Activated naive CD8-positive, alpha-beta T cell treated with anti-CD3 and anti-CD28 coated beads, Interleukin-2, amount 50 U/mL, for 24 hours (primary cell): ENCODE results near the gene DNAJC28.

ENCODE experiments used
- ATAC-seq: fragments of 150-1000 bp; cut with Tn5 transposase; one replicate; pipeline ENCODE4 v1.10.0; 2021
- DNase-seq: peaks from one replicate; pipeline ENCODE4 v3.0.0; 2021
- H3K27ac Mint-ChIP-seq: one replicate; pipeline ENCODE4 v1.8.0; 2021; ENCODE audit warnings: mild to moderate bottlenecking, mixed read lengths
- H3K27me3 Mint-ChIP-seq: one replicate; pipeline ENCODE4 v1.8.0; 2021; ENCODE audit warnings: mixed read lengths
- H3K36me3 Mint-ChIP-seq: one replicate; pipeline ENCODE4 v1.8.0; 2021; ENCODE audit warnings: low read depth, mixed read lengths
- H3K4me1 Mint-ChIP-seq: one replicate; pipeline ENCODE4 v1.8.0; 2021; ENCODE audit warnings: mixed read lengths
- H3K4me3 Mint-ChIP-seq: one replicate; pipeline ENCODE4 v1.8.0; 2021; ENCODE audit warnings: mild to moderate bottlenecking, moderate library complexity, mixed read lengths
- H3K9me3 Mint-ChIP-seq: one replicate; pipeline ENCODE4 v1.8.0; 2021; ENCODE audit warnings: mixed read lengths

The DNAJC28 gene

DNA sequence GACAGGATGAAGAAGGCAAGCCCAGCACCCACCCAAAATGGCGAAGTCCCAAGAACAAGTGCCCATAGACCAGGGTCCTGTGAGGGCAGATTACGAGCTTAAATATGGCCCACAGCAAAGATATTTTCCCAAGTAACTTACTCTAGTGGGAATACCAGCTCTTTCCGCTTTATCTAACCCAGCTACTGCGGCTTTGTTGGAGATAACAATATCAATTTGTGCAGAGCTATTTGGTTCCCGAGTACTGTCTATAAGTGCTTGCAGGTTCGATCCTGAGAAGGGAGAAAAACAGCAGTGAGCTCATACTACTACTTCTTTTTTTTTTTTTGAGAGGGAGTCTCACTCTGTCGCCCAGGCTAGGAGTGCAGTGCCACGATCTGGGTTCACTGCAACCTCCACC, 14.3 kb upstream of the DNAJC28 start:
- no peak for ATAC-seq
- no peak overlapping the region for H3K4me3 Mint-ChIP-seq
- H3K27ac Mint-ChIP-seq, result no peak overlapping the region
- no peaks in the 10 kb centered on the region for H3K4me1 Mint-ChIP-seq
- peaks cover 58% of the 10 kb centered on the region for H3K36me3 Mint-ChIP-seq
- H3K27me3 Mint-ChIP-seq, result no peaks in the 10 kb centered on the region
- no peak for DNase-seq
- H3K9me3 Mint-ChIP-seq, result no peaks in the 10 kb centered on the region

DNA sequence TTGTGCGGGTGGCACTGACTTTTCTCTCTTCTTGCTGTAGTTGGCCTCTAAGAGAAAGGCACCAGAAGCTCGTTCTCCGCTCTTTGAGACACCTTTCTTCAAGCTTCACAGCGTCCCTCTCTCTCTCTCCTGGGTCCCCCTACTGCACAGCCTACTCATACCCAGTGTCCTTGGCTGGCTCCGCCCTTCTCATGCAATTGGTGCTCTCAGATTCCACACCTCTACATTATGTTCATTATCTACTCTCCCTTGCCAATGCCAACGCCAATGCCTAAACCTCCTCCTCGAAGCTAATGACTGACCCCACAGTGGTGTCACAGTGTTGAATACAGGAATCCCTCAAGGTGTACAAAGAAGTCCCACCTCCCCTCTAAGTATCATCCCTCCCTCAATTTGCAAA, 4.8 kb upstream of the DNAJC28 start:
- ATAC-seq (no peak), DNase-seq (no peak)
- no peaks in the 10 kb centered on the region for H3K9me3 Mint-ChIP-seq
- no peak overlapping the region for H3K27ac Mint-ChIP-seq
- H3K27me3 Mint-ChIP-seq, result no peaks in the 10 kb centered on the region
- no peaks in the 10 kb centered on the region for H3K36me3 Mint-ChIP-seq
- H3K4me1 Mint-ChIP-seq, result peaks cover 5% of the 10 kb centered on the region
- H3K4me3 Mint-ChIP-seq, result no peak overlapping the region

DNA sequence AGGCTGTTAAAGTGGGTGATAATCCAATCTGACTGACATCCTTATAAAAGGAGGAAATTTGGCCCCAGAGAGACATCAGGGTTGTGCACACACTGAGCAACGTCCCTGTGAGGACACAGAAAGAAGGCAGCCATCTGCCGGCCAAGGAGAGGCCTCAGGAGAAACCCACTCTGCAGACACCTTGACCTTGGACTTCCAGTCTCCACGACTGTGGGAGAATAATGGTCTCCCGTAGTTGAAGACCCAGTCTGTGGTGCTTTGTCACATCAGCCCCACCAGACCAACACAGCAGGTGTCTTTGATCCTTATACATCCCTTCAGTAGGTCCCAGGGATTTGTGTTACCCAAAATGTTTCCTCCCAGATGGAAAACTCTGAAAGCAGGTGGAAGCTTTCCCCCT, 4.2 kb upstream of the DNAJC28 start:
- H3K4me3 Mint-ChIP-seq, result no peak overlapping the region
- peaks cover 9% of the 10 kb centered on the region for H3K4me1 Mint-ChIP-seq
- peaks cover 1% of the 10 kb centered on the region for H3K27me3 Mint-ChIP-seq
- ATAC-seq, result no peak
- DNase-seq, result no peak
- H3K27ac Mint-ChIP-seq, result no peak overlapping the region
- H3K36me3 Mint-ChIP-seq, result no peaks in the 10 kb centered on the region
- no peaks in the 10 kb centered on the region for H3K9me3 Mint-ChIP-seq

DNA sequence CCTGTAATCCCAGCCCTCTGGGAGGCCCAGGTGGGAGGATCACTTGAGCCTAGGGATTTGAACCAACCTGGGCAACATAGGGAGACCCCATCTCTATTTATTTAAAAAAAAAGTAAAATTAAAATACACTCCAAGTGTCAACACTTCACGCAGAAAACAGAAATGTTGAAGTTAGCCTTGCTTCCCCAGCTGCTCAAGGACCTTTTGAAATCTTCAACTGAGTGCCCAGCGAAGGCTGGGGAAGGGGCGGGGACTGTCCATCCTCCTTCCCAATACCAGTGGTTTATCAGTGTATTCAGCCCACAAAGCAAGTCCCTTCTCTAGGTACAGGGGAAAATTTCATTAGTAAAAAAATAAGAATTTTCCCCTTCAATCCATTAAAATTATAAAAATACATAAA, 2.2 kb upstream of the DNAJC28 start:
- ATAC-seq (no peak), DNase-seq (no peak)
- H3K27ac Mint-ChIP-seq, result no peak overlapping the region
- H3K36me3 Mint-ChIP-seq, result no peaks in the 10 kb centered on the region
- H3K27me3 Mint-ChIP-seq, result peaks cover 1% of the 10 kb centered on the region
- peaks cover 10% of the 10 kb centered on the region for H3K4me1 Mint-ChIP-seq
- no peak overlapping the region for H3K4me3 Mint-ChIP-seq
- H3K9me3 Mint-ChIP-seq, result no peaks in the 10 kb centered on the region

DNA sequence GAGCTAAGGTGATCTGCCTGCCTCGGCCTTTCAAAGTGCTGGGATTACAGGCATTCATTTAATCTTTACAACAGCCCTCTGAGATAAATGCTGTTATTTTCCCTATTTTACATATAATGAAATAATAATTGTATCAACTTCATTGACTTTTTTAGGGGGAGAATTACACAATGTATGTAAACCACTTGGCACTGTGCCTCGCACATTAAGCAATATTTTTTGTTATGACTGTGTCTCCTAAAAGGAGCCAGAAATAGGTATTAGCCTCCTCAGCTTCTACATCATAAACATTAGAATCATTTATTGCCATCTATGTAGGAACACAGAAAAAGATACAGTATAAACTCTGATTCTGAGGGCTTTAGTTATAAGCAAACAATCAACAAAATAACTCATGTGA, 1.1 kb upstream of the DNAJC28 start:
- Mint-ChIP-seq H3K27ac (peak overlapping the region; percentile 14), H3K27me3 (peaks cover 1% of the 10 kb centered on the region), H3K9me3 (no peaks in the 10 kb centered on the region), H3K4me3 (peak overlapping the region; percentile 50), H3K36me3 (no peaks in the 10 kb centered on the region), H3K4me1 (peaks cover 10% of the 10 kb centered on the region)
- no peak for DNase-seq
- ATAC-seq, result no peak

DNA sequence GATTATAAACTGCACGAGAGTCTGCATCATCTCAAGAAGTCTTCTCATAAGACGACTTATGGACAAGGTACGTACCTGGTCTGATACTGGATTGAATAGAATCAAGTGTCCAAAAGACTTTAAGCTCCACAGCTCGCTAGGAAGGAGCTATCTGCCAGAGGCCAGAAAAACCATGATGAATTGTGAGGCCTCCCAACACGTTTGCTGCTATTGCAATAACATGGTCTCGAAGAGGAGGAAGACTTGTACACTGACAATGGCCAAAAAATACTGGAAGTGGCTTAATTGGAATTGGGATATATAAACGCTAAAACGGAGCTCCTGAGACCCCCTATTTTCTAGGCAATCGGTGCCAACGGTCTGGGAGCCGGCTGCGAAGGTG, 534 bp downstream of the DNAJC28 start:
- H3K4me3 Mint-ChIP-seq, result peak overlapping the region; percentile 87
- peaks cover 1% of the 10 kb centered on the region for H3K27me3 Mint-ChIP-seq
- ATAC-seq, result no peak
- no peak for DNase-seq
- no peaks in the 10 kb centered on the region for H3K9me3 Mint-ChIP-seq
- H3K36me3 Mint-ChIP-seq, result no peaks in the 10 kb centered on the region
- peak overlapping the region; percentile 79 for H3K27ac Mint-ChIP-seq
- peaks cover 10% of the 10 kb centered on the region for H3K4me1 Mint-ChIP-seq

DNA sequence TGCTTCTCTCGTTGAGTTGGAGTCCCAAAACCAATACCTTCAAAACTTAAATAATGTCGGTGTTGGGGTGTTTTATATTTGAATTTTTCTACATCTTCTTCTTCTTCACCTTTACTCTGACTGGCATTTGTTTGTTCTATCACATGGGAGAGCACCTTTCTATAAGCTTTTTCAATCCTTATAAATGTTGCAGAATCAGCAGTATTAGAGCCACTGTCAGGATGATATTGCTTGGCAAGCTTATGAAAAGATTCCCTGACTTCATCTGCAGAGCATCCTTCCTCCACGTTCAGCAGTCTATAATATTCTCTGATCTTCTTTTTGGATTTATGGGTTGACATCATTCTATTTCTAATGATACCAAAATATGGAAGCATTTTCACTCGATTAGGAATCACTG, 2.6 kb downstream of the DNAJC28 start:
- H3K27ac Mint-ChIP-seq, result no peak overlapping the region
- no peaks in the 10 kb centered on the region for H3K9me3 Mint-ChIP-seq
- H3K36me3 Mint-ChIP-seq, result no peaks in the 10 kb centered on the region
- peaks cover 1% of the 10 kb centered on the region for H3K27me3 Mint-ChIP-seq
- peaks cover 10% of the 10 kb centered on the region for H3K4me1 Mint-ChIP-seq
- ATAC-seq, result no peak
- no peak for DNase-seq
- H3K4me3 Mint-ChIP-seq, result no peak overlapping the region

DNA sequence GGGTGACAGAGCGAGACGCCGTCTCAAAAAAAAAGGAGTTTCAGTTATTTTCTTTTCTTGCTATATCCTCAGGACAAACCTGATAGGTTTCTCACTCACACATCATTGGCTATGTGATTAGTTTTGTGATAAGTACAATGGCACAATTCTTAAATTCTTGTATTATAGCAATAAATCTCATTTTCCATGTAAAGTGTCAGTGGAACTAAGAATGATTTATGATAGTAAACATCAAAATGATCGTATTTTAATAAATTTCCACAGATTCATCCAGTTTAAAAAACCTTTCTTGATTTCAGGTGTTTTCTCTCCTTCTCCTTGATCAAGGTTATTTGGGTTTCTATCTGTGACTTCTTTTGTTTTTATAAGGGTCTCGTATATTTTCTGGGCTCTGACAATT, 3.5 kb downstream of the DNAJC28 start:
- DNase-seq, result no peak
- no peak overlapping the region for H3K4me3 Mint-ChIP-seq
- no peaks in the 10 kb centered on the region for H3K36me3 Mint-ChIP-seq
- no peak for ATAC-seq
- no peak overlapping the region for H3K27ac Mint-ChIP-seq
- H3K4me1 Mint-ChIP-seq, result peaks cover 10% of the 10 kb centered on the region
- H3K27me3 Mint-ChIP-seq, result peaks cover 1% of the 10 kb centered on the region
- H3K9me3 Mint-ChIP-seq, result no peaks in the 10 kb centered on the region

DNA sequence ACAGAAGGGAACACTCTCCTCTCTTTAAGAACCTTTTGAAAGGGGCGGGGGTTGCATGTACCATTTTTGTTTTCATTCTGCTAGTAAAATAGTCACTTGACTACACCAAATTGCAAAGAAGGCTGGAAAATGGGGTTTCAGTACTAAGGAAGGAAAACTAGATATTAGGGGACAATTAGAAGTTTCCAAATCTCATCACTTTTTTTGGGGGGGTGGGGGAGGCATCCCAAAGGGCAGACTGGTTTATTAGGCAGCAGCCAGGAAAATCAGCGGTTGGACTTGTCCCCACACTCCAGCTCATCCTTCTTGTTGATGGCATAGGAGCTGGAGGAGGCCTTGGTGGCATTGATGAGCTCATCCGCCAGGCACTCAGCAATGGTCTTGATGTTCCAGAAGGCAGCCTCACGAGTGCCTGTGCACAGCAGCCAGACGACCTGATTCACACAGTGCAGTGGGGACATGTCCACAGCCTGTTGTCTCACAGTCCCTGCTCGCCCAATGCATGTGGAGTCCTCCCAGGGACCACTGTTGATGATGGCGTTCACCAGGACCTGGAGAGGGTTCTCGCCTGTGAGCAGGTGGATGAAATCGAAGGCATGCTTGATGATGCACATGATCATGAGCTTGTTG, 10.1 kb downstream of the DNAJC28 start:
- Mint-ChIP-seq H3K36me3 (no peaks in the 10 kb centered on the region), H3K4me1 (peaks cover 19% of the 10 kb centered on the region), H3K27me3 (no peaks in the 10 kb centered on the region), H3K9me3 (no peaks in the 10 kb centered on the region), H3K4me3 (peak overlapping the region; percentile 86), H3K27ac (no peak overlapping the region)
- ATAC-seq (no peak), DNase-seq (no peak)

DNA sequence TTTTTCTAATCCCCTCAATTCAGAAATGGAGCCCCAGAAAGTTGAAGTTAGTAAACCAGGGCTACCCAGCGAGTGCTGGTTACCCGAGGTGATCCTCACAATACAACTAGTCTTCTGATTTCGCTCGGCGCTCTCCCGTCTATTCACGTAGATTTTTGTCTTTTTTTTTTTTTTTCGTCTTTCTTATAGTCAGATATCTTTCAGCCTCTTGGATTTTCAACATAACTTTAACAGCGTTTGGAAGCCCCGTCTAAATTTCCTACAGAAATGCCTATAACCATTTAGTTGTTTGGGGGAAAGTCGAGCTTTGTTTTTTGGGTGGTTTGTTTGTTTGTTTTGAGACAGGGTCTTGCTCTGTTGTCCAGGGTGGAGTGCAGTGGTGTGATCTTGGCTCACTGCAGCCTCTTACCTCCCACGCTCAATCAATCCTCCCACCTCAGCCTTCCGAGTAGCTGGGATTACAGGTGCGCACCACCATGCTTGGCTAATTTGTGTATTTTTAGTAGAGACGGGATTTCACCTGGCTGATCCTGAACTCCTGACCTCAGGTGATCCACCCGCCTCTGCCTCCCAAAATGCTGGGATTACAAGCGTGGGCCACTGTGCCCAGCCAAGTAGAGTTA, 10.9 kb downstream of the DNAJC28 start:
- Mint-ChIP-seq H3K27ac (peak overlapping the region; percentile 78), H3K4me3 (peak overlapping the region; percentile 86)

DNA sequence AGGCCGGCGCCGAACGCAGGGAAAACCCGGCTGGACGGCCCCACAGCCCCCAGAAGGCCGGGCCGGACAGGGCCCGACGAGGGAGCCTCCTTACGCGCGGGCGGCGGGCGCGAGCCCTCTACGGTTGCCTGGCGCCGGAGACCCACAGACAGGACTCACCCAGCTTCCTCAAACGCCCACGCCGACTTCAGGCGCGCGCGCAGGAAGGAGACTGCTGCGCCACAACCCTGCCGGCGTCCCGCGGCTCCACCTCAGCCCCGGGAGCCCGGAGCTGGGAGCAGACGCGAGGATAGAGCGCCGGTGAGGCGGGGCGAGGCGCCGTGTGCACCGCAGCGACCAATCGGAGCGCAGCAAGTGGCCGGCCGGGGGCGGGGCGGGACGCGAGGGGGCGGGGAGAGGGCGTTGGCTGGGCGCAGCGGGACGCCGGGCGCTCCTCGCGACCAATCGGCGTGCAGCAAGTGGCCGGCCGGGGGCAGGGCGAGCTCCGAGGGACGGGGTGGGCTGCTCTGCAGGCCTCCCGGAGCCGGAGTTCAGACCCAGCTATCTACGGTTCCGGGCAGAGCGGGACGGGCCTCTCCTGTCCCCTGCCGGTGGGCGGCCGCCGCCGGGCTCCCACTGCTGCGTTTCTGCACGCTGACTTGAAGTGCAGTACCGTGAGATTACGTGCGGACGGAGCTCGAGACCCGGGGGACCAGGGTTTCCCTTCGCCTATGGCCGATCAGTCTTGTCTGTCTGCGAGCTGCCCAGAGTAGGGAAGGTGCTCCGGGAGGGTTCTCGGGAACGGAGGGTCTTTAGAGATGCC, 11.6 kb downstream of the DNAJC28 start, which contains the start of gene TMEM50B:
Gene TMEM50B, minus strand, starts transcription at position 296 of the 802 bp plus-strand sequence. CDS start 11,089 bp downstream, outside the sequence.
- H3K27me3 Mint-ChIP-seq, result no peaks in the 10 kb centered on the region
- no peaks in the 10 kb centered on the region for H3K9me3 Mint-ChIP-seq
- no peaks in the 10 kb centered on the region for H3K36me3 Mint-ChIP-seq
- peak within 1 kb of the TSS; percentile 78 for H3K27ac Mint-ChIP-seq
- ATAC-seq, result peak; percentile 97
- DNase-seq, result peak; percentile 95
- peaks cover 19% of the 10 kb centered on the region for H3K4me1 Mint-ChIP-seq
- peak within 1 kb of the TSS; percentile 89 for H3K4me3 Mint-ChIP-seq

More for the DNA sequence above, 10.9 kb downstream of the DNAJC28 start:
- Mint-ChIP-seq H3K36me3 (no peaks in the 10 kb centered on the region), H3K27me3 (no peaks in the 10 kb centered on the region), H3K4me1 (peaks cover 19% of the 10 kb centered on the region), H3K9me3 (no peaks in the 10 kb centered on the region)
- DNase-seq (no peak), ATAC-seq (no peak)

DNA sequence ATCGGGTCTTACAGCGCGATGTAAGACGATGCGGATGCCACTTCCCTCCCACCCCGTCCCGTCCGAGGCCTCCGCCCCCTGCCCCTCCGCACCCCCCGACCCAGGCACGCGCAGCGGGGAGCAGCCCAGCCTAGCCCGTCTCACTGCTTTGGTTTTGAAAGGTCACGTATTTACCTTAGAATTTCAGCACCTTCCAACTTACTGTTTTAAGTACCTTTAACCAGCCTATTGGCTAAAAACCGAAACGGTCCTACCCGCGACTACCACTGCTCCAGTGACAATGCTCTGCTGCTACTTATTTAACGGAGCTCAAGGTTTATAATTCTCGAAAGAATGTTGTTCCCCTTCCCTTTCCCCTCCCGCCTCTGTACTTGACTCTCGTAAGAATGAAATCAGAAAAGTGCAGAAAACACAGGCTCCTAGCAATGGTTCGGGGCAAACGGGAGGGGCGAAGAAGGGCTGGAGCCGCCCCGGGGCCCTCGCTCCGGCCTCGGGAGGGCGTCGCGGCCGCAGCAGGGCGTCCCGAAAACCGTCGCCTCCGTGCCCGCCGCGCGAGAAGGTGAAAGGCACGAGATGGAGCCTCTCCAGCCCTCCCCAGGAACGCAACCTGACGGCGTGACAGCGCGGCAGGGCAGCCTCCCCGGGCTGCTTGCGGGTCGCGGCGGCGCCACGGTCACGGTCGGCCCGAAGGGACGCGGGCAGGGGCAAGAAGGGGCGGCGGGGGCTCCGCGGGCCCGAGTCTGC, 12.4 kb downstream of the DNAJC28 start:
- peak overlapping the region; percentile 89 for H3K4me3 Mint-ChIP-seq

DNA sequence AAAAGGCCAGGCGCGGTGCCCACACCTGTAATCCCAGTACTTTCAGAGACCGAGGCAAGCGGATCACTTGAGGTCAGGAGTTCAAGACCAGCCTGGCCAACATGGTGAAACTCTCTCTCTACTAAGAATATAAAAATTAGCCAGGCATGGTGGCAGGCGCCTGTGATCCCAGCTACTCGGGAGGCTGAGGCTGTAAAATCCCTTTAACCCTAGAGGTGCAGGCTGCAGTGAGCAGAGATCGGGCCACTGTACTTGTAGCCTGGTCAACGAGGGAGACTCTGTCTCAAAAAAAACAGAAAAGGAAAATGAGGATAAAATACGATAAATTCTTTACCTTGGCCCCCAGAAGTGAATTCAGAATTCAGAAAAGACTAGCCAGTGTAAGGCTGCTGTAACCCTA, 13.3 kb downstream of the DNAJC28 start:
- Mint-ChIP-seq H3K27me3 (no peaks in the 10 kb centered on the region), H3K4me3 (peak overlapping the region; percentile 89), H3K27ac (peak overlapping the region; percentile 8), H3K36me3 (peaks cover 5% of the 10 kb centered on the region), H3K9me3 (no peaks in the 10 kb centered on the region), H3K4me1 (peaks cover 19% of the 10 kb centered on the region)
- no peak for ATAC-seq
- no peak for DNase-seq

More for the DNA sequence above, 12.4 kb downstream of the DNAJC28 start:
- DNase-seq, result peak; percentile 54
- no peaks in the 10 kb centered on the region for H3K27me3 Mint-ChIP-seq
- no peaks in the 10 kb centered on the region for H3K9me3 Mint-ChIP-seq
- H3K27ac Mint-ChIP-seq, result peak overlapping the region; percentile 8
- H3K36me3 Mint-ChIP-seq, result no peaks in the 10 kb centered on the region
- peaks cover 19% of the 10 kb centered on the region for H3K4me1 Mint-ChIP-seq
- ATAC-seq, result peak; percentile 6

DNA sequence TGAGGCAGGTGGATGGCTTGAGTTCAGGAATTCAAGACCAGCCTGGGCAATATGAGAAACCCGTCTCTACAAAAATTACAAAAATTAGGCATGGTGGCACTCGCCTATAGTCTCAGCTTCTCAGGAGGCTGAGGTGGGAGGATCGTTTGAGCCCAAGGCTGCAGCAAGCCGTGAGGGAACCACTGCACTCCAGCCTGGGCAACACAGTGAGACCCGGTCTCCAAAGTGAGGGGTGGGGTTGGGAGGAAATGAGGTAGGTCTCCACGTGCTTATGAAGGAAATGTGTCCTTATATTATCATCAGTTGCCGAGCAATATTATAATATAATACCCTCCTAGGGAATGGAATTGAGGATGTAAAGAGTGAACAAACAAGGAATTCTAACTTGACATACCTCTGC, 14.4 kb downstream of the DNAJC28 start:
- H3K36me3 Mint-ChIP-seq, result peaks cover 5% of the 10 kb centered on the region
- H3K9me3 Mint-ChIP-seq, result no peaks in the 10 kb centered on the region
- peak overlapping the region; percentile 18 for H3K27ac Mint-ChIP-seq
- peaks cover 19% of the 10 kb centered on the region for H3K4me1 Mint-ChIP-seq
- DNase-seq (no peak), ATAC-seq (no peak)
- no peak overlapping the region for H3K4me3 Mint-ChIP-seq
- no peaks in the 10 kb centered on the region for H3K27me3 Mint-ChIP-seq
